ENCODE results near the gene PRKCSH. TPM values are rescaled to one million over a fixed set of nuclear protein-coding genes. Genes with fewer than 3 reads are reported as not detected.

PRKCSH gene
- 183 and 227 TPM in 2 replicates for total RNA-seq

GRCh38 chr19:11435057-11435832 lies at the start of gene PRKCSH, which contains the start of gene ODAD3:
PRKCSH (plus strand) TSS chr19:11435635; CDS start chr19:11436118, 483 bp downstream.
ODAD3 (minus strand) TSS chr19:11435121; CDS start chr19:11435016, 105 bp downstream.

GRCh38 chr19:11418549-11419506 lies 16.6 kb upstream of the PRKCSH start, which contains the start of gene RGL3:
RGL3 (minus strand) TSS chr19:11419314; CDS start chr19:11419278, 36 bp downstream.

GRCh38 chr19:11480715-11481533 lies 45.5 kb downstream of the PRKCSH start, which contains the start of gene ELAVL3:
ELAVL3 (minus strand) TSS chr19:11481046; CDS start chr19:11480608, 438 bp downstream.

Other genes starting within 250 kb of the PRKCSH start
- 294 and 298 TPM in 2 replicates for gene KANK2, start 238.1 kb upstream of the PRKCSH start, total RNA-seq
- gene ANGPTL8, start 196.0 kb upstream of the PRKCSH start, total RNA-seq: not detected in 2 replicates
- 25.2 and 26.8 TPM in 2 replicates for gene DOCK6, start 173.1 kb upstream of the PRKCSH start, total RNA-seq
- gene TSPAN16, start 139.5 kb upstream of the PRKCSH start, total RNA-seq: not detected in 2 replicates
- 6.6 and 9.0 TPM in 2 replicates for gene RAB3D, start 96.0 kb upstream of the PRKCSH start, total RNA-seq
- gene TMEM205, start 89.4 kb upstream of the PRKCSH start, total RNA-seq: 181 and 221 TPM in 2 replicates
- gene CCDC159, start 89.1 kb upstream of the PRKCSH start, total RNA-seq: 12.6 and 12.7 TPM in 2 replicates
- gene PLPPR2, start 80.2 kb upstream of the PRKCSH start, total RNA-seq: 21.4 and 33.2 TPM in 2 replicates
- 1.7 and 2.5 TPM in 2 replicates for gene SWSAP1, start 61.0 kb upstream of the PRKCSH start, total RNA-seq
- 9.0 and 13.8 TPM in 2 replicates for gene EPOR, start 51.3 kb upstream of the PRKCSH start, total RNA-seq
- not detected in 2 replicates for gene RGL3, start 16.3 kb upstream of the PRKCSH start, total RNA-seq
- gene ODAD3, start 514 bp upstream of the PRKCSH start, total RNA-seq: under 0.01 and 0.89 TPM in 2 replicates
- not detected in 2 replicates for gene ELAVL3, start 45.4 kb downstream of the PRKCSH start, total RNA-seq
- 3.2 and 7.8 TPM in 2 replicates for gene ZNF653, start 70.2 kb downstream of the PRKCSH start, total RNA-seq
- 43.2 and 46.1 TPM in 2 replicates for gene ECSIT, start 93.5 kb downstream of the PRKCSH start, total RNA-seq
- 5.5 and 10.3 TPM in 2 replicates for gene CNN1, start 103.2 kb downstream of the PRKCSH start, total RNA-seq
- 46.3 and 65.7 TPM in 2 replicates for gene ELOF1, start 123.6 kb downstream of the PRKCSH start, total RNA-seq
- gene ACP5, start 142.0 kb downstream of the PRKCSH start, total RNA-seq: not detected in 2 replicates
- gene ZNF627, start 161.8 kb downstream of the PRKCSH start, total RNA-seq: 8.1 and 8.7 TPM in 2 replicates